NCI-H2081 treated with DMSO at 0.1 percent for 48 hours (cell line): ENCODE measurements around the gene FNBP1L.
"Not testable (repeated sequence)": the region's sequence is repeated elsewhere in the genome, so short reads cannot be mapped to it uniquely, and the experiment has no call there.

Experiments
- DNase-seq: peaks from one replicate; lab custom pipeline; 2025; lab: John Stamatoyannopoulos, UW

The FNBP1L gene

DNA sequence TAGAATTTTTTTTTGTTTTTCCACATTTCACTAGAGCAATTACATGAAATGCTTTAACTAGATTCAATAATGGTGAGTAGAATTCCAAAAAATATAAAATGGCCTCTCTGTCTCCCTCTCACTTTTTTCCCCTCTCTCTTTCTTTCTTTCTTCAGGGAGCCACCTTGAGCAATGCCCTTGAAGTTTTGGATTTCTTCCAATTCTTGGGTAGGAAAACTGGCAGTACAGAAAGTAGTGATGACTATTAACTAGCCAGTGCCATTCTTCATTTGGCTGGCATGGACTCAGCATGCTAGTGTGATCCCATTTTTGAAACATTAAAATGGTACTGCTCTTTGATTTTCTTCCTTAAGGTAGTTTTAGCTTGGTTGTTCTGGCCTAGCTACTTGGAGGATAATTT is 4.5 kb upstream of the FNBP1L start:
- no peak for DNase-seq

DNA sequence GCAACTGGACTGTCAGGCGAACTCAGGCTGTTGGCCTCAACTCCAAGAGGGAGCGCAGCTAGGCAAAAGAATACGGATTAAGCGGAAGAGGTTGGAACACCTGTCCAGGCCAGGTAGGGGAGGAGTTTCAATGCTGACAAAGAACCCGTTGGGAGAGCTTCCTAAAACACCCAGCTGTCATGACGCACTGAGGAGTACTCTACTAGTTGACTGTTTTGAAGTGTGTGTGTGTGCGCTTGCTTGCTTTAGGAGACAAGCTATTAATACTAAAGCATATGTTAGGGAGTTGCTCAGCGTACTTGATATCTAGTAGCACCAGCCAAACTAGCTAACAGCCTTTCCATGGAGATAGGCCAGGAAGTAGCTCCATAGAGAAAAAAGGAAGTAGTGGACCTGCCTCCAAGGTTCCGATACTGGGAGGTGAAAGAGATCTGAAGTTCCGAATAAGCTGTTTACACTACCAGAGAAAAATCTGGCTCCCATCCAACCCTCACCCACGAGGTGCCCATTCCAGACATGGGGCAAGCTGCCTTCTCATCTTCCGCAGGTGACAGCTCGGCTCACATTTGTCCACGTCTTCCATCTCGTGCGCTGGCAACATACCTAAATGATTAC is 974 bp upstream of the FNBP1L start:
- peak; percentile 34 for DNase-seq

DNA sequence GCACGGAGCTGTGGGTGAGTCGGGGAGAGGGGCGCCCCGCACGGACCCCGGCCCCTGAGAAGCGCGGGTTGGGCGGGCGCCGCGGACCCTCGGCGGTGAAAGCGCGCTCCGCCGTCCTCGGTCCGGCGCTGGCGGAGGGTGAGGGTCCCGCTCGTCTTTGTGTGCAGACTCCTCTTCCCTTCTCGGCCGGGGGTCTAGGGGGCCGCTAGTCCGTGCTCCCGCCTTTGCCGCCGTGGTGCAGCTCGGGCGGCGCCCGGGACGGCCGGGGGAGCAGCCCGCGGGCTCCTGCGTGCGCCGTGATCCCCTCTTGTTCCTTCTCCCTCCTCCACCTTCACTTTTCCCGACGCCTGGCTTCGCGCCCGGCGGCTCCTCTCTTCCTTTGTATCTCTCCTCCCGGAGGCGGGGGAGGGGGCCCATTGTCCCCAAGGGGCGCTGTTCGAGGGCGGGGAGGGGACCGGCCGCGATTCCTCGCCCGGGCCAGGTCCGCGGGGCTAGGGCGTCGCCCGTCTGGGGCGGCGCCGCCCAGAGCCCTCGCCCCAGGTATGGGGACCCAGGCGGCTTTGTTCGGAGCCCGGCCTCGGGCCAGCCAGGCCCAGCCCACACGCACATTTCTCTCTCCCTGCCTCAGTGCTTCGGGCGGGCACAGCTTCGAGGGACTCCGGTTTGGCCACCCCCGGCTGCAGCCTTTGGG is 519 bp downstream of the FNBP1L start:
- no peak for DNase-seq

DNA sequence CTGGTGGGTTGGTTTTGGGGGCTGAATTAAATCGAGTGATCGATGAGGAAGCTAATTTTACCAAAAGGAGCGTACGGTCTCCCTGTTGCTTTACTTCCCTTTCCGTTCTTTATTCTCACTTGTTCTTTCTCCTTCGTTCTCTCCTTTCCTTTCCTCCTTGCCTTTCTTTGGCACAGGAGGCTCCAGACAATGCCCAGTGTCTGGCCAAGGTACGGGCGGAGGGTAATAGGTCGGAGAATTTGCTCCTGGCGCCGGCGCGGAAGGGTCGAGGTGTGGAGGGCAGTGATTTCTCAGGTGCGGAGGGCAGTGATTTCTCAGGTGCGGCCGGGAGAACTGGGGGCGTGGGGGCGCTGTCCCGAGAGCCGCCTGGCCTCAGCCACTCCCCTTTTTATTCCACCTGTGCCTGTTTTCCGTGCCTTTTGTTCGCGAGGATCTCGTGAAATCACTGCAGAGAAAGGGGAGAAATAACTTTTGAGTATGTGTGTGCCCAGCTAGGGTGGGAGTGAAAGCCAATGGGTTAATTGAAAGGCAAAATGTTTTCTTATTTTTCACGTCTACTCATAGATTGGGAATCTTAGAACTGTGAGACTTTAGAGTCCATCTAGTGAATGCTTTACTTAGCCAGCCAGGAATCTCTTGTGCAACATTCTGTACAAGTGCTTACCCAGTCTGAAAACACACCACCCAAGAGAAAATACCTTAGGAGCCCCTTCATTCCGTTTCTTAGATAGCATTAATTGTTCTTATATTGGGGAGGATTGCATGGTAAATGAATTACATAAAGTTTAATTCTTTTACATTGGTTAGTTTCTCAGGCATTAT is 1.3 kb downstream of the FNBP1L start:
- DNase-seq: no peak

DNA sequence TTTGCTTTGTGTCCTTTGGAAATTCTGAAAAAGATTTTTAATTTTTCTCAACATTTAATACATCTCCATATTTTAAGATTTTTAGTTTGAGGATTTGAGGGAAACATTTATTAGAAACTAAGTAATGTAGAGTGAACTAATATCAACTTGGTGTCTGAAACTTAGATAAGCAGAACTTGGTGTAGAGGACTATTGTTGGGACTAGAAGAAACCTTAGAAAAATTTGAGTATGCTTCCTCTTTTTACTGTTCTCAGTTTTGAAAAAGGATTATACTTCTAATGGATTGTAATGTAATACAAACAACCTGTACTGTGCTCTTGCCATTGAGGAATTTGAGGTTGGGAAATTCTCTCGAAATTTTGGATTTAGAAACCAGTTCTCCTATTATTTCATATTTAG is 2.4 kb downstream of the FNBP1L start:
- no peak for DNase-seq

DNA sequence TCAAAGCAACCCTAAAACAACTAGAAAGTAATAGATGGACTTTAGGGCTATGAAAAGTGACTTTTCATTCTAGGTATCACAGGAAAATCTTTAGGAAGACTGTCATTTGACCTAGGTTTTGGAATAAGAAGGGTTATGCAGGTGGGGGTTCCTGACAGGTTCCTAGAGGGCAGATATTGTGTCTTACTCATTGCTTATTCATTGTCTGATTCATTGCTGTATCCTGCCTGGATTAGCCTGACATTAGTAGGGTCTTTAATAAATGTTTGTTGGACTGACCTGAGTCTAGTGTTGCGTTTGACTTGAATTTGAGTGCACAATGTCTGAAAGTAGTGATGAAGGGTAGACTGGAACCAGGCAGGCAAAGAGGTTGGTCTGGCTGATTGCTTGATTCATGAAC is 6.0 kb downstream of the FNBP1L start:
- DNase-seq: no peak

DNA sequence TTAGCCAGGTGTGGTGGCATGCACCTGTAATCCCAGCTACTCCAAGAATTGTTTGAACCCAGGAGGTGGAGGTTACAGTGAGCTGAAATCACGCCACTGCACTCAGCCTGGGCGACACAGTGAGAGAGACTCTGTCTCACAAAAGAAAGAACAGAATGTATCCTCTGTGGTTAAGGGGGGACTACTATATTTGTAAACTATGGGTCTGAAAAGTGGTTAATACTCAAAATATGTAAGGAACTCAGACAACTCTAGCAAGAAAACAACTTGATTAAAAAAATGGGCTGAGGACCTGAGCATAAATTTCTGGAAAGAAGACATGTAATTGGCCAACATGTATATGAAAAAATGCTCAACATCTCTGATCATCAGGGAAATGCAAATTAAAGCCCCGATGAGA is 11.2 kb downstream of the FNBP1L start:
- DNase-seq: no peak

DNA sequence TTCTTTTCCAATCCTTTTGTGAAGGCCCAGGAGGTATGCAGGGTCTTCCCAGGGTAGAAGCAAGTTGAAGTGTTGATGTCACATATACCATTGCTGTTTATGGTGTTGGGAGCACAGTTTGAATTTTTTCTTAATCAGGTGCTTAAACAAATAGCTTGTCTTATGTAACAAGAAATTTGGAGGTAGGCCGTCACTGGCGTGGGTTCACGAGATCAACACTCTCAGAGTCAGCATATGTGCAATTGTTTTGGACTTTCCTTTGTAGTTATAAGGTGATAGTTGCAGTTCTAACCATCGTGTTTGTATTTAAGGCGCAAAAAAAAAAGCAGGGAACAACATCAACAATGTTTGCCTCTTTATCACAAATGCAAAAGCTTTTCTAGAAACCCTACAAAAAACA is 13.3 kb downstream of the FNBP1L start:
- no peak for DNase-seq

DNA sequence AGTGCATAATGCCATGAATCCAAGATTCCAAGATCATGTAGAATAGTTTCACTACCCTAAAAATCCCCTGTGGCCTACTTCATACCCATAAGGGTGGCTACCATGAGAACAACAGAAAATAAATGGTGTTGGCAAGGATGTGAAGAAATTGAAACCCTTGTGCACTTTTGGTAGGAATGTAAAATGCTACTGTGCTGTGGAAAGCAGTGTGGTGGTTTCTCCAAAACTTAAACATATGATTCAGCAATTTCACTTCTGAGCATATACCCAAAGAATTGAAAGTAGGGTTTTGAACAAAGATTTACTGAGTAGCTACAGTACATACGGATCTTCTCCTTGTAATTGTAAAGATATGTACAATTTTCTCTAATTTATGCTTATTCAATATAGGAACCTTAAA is 16.0 kb downstream of the FNBP1L start:
- DNase-seq: no peak

DNA sequence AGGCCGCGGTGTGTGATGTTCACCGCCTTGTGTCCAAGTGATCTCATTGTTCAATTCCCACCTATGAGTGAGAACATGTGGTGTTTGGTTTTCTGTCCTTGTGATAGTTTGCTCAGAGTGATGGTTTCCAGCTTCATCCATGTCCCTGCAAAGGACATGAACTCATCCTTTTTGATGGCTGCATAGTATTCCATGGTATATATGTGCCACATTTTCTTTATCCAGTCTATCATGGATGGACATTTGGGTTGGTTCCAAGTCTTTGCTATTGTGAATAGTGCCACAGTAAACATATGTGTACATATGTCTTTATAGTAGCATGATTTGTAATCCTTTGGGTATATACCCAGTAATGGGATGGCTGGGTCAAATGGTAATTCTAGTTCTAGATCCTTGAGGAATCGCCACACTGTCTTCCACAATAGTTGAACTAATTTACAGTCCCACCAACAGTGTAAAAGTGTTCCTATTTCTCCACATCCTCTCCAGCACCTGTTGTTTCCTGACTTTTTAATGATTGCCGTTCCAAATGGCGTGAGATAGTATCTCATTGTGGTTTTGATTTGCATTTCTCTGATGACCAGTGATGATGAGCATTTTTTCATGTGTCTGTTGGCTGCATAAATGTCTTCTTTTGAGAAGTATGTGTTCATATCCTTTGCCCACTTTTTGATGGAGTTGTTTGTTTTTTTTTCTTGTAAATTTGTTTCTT is 17.6 kb downstream of the FNBP1L start:
- not testable (repeated sequence) for DNase-seq

DNA sequence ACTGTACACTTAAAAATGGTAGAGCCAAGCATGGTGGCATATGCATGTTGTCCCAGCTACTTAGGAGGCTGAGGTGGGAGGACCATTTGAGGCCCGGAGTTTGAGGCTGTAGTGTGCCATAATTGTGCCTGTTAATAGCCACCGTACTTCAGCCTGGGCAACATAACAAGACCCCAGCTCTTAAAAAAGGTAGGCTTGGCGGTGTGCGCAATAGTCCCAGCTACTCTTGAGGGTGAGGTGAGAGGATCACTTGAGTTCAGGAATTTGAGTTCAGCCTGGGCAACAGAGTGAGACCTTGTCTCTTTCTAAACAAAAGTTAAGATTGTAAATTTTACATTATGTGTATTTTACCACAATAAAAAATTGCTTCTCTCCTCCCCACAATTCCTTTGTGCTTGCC is 19.7 kb downstream of the FNBP1L start:
- DNase-seq: no peak

DNA sequence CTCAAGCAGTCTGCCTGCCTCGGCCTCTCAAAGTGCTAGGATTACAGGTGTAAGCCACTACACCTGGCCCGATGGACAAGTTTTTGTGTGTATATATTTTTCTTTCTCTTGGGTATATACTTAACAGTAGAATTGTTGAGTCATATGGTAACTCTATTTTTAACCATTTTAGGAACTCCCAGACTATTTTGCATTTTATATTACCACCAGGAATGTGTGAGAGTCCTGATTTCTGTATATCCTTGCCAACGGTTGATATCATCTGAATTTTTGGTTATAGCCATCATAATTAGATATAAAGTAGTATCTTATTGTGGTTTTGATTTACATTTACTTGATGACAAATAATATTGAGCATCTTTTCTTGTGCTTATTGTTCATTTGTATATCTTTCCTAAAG is 20.7 kb downstream of the FNBP1L start:
- no peak for DNase-seq

DNA sequence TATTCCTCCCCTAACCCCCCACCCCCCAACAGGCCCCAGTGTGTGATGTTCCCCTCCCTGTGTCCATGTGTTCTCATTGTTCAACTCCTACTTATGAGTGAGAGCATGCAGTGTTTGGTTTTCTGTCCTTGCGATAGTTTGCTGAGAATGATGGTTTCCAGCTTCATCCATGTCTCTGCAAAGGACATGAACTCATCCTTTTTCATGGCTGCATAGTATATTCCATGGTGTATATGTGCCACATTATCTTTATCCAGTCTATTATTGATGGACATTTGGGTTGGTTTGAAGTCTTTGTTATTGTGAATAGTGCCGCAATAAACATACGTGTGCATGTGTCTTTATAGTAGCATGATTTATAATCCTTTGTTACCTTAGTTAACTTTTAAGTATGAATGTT is 21.3 kb downstream of the FNBP1L start:
- not testable (repeated sequence) for DNase-seq

DNA sequence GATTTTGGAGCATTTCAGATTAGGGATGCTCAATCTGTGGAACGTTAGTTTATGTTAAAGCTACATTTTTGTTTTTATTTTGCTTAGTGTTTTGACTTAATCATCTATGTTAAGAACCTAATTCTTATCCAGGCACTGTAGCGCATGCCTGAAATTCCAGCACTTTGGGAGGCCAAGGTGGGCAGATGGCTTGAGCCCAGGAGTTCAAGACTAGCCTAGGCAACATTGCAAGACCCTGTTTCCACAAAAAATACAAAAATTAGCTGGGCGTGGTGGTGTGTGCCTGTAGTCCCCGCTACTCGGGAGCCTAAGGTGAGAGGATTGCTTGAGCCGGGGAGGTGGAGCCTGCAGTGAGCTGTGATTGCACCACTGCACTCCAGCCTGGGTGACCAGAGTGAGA is 23.4 kb downstream of the FNBP1L start:
- DNase-seq: no peak

DNA sequence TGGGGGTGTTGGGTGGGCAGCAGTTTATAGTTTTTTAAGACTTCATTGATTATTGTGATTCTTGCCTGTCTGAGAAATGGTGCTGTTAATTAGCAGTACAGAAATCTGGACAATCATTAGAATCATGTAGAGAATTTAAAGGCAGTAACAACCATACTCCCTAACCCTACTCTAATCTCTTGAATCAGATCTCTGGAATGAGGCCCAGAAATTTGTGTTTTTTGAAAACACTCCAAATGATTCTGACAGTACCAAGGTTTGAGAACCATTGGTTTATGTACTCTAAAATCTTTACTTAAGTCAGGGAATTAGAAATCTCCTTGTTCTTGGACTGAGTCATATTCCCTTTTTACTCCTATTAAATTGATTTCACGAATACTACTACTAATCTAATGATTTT is 24.0 kb downstream of the FNBP1L start:
- DNase-seq: no peak

DNA sequence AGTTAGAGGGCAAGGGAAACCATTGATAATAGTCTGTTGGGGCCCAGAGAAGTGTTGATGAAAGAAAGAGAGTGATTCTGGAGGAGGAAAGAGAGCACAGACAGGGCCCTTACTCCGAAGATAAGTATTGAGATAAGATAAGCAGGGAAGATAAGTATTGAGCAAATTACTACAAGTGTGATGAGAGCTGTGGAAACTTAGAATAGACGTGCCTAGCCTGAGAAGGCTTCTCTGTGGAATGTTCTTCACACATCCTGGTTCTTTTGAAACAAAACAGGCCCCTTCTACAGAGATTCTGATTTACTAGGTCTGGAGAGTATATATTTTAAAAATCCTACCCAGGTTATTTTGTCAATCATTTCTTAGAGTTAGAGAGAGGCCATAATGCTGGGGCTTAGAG is 26.4 kb downstream of the FNBP1L start:
- DNase-seq: no peak

DNA sequence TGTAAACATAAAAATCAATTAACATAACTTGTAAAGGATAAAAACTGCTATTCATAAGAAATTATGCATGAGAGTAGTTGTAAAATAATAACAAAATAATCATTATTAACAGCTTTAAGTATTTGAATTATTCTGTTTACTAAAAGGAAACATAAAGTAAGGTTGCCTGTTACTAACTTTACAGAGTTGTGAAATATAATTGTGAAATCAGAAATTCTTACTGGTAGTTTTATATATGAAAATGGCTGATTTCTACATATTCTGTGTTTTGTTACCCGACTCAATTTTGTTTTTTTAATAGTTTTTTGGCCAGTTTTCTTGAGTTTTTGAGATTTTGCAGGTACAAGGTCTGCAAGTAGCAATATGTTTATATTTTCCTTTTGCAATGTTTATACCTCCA is 27.8 kb downstream of the FNBP1L start:
- no peak for DNase-seq

DNA sequence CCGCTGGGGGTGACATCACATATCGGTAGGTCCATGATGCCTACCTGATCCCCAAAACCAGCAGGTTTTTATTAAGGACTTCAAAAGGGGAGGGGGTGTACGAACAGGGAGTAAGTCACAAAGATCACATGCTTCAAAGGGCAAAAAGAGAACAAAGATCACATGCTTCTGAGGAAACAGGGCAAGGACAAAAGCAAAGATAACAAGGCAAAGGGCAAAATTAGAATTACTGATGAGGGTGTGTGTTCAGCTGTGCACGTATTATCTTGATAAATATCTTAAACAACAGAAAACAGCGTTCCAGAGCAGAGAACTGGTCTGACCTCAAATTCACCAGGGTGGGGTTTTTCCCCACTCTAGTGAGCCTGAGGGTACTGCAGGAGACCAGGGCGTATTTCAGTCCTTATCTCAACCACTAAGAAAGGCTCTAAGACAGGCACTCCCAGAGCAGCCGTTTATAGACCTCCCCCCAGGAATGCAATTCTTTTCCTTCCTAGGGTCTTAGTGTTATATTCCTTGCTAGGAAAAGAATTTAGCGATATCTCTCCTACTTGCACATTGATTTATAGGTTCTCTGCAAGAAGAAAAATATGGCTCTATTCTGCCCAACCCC is 31.3 kb downstream of the FNBP1L start:
- not testable (repeated sequence) for DNase-seq

DNA sequence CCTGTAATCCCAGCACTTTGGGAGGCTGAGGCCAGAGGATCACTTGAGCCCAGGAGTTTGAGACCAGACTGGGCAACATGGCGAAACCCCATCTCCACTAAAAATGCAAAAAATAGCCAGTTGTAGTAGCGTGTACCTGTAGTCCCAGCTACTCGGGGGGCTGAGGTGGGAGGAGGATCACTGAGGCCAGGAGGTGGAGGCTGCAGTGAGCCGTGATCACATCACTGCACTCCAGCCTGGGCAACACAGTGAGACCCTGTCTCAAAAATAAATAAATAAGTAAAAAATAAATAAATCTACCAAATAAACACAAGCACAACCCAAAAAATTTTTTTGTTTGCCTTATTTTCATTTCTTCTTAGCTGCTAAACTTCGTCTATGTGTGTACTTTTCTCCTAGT is 34.0 kb downstream of the FNBP1L start:
- DNase-seq: not testable (repeated sequence)

DNA sequence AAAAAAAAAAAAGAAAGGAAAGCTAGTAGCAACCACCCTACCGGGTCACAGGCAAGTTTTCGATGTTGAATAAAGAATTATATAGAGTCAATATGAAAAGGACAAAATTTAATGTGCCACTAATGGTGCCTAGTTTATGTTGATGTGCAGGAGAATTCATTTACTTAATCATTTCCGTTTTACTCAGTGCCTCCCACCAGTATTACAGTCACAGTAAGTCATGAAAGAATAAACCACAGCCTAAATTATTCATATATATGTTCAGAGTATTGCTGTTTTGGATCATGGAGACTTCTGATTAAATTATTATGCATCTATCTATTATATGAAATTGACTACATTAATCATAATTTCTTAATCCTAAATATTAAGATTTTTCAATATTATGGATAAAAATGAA is 35.3 kb downstream of the FNBP1L start:
- DNase-seq: no peak

DNA sequence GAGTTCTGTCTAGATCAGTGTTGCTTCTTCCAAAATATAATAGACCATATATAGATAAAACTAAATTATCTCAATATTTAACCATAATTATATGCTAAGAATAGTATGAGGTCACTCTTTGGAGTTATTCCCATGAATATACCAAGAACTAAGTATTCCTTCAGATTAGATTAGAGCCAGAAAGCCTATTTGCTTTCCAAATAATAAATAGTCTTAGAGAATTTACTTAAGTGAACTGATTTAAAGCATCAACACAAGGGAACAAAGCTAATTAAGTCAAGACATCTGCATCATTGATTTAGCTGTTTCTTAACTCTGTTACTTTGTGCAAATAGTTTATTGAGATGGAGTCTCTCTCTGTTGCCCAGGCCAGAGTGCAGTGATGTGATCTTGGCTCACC is 35.7 kb downstream of the FNBP1L start:
- no peak for DNase-seq

DNA sequence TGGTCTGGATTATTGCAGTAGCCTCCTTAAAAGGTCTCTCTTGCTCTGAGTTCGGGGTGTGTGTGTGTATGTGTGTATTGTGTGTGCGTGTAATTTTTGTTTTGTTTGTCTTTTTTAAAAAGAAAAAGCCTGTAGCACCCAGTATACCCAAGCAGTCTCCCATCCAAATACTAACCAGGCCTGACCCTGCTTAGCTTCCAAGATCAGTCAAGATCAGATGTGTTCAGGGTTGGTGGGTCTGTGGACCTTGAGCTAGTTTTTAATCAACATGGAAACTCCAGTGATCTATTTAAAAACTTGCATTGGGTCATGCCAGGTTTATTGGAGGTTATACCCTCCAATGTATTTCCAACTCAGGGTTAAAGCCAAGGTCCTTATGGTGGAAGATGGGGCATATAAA is 40.3 kb downstream of the FNBP1L start:
- DNase-seq: no peak
